Mucosa of gallbladder (tissue), 1 donor: ENCODE results near the gene CFAP46. TPM values are rescaled to one million over a fixed set of nuclear protein-coding genes. Genes with fewer than 3 reads are reported as not detected.

ENCODE experiments used
- DNase-seq: peaks from one replicate; pipeline ENCODE4 v3.0.0-alpha.2; 2020; ENCODE audit warnings: low spot score
- total RNA-seq: library from RNA; stranded (reverse); gene quantifications from one replicate; pipeline ENCODE4 v1.2.1, GENCODE V29; 2021
- donor health status: DM: no; HTN: no; CAD: no.

The CFAP46 gene
- total RNA-seq, 1 donor from 2014 or later: 1.0 TPM

DNA sequence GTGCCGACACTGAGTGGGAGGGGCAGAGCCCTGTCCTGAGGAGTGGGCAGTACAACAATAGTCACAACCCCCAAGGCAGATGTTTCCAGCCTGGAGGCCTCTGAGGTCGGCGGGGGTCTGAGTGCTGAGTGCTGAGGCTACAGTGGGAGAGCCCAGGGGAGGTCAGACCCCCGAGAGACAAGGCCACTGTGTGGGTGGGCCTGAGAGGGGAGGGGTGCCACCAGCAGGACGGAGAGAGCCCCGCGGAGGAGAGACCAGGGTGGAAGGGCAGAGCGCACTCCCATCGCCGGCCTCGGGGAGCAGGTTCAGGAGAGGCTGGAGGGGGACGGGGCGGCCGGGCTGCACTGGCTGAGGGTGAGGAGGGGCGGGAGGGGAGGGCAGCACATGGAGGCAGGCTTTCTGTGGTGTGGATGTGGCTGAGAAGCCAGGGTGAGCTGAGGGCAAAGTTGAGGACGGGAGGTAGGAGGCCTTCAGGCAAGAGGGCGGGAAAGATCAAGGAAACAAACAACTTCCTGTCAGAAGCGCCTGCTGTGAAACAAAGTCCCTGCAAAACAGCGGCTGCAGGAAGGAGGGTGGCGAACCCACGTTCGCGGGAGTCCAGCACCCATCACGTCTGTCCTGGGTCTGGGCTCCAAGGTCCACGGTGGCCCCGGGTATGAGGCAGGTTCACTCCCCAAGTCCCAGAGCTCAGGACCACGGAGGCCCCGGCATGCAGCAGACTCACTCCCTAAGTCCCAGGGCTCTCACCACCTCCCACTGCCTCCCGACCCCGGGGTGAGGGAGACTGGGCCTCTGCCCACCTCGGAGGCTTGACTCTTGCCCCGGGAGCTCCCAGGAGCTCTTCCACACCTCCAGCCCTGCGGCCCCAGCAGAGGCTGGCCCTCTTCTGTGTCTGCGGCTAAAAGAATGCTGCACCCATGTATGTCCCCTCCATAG lies 79.6 kb downstream of the CFAP46 start:
- DNase-seq: no peak

DNA sequence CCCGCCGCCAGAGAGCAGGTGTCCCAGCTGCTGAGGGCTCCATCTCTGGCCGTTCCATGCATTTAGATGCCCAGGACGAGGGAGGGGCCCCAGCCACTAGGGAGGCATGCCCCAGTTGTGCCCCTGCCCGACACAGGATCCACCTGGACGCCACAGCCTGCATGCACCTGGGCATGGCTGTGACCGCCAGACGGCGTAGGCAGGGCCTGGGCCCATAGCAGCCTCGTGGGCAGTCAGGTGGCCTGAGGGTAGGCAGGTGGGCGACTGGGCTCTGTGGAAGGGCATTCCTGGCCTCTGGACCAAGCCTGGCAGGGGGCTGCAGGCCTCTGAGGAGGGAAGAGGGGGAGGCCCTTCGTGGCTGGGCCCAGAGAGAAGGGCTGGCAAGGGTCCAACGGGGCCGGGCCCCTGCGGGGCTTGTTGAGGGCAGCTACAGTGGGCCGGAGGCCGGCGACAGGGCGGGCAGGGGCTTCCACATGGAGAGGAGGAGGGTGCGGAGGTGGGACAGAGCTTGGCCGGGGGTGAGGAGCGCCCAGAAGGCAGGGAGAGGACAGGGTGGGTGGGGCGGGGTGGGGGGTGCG lies 80.4 kb downstream of the CFAP46 start:
- no peak for DNase-seq

DNA sequence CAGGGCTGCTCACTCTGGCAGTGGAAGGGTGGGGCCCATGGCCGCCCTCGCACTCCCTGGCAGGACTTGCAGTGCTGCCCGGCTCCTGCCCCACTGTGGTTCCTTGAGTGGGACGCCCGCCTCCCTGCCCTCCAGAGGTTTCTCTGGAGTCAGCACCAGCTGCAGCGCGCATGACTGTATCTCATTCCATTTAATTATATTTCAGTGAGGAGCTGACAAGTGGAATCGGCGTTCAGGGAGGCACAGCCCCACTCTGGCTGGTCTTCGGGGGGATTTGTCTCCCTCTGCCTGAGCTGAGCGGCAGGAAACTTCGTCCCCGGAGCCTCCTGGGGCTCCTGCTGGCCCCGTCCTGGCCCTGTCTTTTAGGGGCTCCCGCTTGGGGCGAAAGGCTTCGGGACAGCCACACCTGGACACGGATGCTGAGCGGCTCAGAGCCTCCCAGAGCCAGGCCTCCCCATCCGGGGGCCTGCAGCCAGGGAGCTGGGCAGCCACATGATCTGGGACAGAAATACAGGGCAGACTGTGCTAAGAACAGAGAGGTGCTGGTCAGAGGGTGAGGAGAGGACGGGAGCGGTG lies 81.2 kb downstream of the CFAP46 start:
- DNase-seq: no peak

DNA sequence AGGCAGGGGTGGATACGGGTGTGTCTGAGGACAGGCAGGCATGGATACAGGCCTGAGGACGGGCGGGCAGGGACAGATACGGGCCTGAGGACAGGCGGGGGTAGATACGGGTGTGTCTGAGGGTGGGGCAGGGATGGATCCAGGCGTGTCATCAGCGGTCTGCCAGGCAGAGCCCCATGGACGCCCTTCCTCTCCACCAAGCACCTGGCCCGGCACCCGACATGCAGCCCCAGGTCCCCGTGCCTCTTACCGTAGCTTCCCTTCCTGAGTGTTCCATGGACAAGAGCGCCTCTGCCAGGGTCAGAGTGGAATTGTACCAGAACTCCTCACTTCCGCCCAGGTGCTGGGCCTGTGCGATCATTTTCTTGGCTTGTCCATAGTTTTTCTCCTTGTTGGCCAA lies 81.8 kb downstream of the CFAP46 start:
- DNase-seq: no peak

DNA sequence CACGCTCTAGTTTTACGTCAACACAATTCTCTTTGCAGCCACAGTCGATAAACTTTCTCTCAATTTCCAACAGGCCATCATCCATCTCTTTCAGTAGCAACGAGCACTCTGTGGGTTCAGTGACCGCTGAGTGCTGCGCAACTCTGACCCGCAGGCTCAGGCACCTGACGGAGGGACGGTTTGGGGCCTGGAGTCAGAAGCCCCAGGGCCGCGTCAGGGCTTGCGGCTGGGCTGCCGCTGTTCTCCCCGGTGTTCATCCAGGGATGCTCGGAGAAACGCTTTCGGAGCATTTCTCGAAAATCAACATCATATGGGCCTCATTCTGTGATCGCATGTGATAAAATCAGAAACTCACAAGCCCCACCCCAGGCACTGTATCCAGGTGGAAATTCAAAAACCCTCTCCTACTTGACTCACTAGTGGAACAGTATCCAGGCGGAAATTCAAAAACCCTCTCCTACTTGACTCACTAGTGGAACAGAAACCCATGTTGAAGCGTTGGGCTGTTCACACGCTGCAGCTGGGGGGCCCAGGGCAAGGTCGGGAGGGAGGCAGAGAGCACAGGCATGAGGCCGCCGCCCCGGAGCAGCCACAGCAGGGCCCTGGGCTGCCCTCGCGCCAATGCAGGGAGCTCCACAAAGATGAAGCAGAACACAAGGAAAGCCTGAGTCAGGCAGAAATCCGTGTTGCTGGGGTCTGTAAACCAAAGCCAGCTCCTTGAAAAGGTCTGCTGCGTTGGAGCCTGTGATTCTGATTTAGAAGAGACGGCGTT lies 83.1 kb downstream of the CFAP46 start:
- DNase-seq: no peak

DNA sequence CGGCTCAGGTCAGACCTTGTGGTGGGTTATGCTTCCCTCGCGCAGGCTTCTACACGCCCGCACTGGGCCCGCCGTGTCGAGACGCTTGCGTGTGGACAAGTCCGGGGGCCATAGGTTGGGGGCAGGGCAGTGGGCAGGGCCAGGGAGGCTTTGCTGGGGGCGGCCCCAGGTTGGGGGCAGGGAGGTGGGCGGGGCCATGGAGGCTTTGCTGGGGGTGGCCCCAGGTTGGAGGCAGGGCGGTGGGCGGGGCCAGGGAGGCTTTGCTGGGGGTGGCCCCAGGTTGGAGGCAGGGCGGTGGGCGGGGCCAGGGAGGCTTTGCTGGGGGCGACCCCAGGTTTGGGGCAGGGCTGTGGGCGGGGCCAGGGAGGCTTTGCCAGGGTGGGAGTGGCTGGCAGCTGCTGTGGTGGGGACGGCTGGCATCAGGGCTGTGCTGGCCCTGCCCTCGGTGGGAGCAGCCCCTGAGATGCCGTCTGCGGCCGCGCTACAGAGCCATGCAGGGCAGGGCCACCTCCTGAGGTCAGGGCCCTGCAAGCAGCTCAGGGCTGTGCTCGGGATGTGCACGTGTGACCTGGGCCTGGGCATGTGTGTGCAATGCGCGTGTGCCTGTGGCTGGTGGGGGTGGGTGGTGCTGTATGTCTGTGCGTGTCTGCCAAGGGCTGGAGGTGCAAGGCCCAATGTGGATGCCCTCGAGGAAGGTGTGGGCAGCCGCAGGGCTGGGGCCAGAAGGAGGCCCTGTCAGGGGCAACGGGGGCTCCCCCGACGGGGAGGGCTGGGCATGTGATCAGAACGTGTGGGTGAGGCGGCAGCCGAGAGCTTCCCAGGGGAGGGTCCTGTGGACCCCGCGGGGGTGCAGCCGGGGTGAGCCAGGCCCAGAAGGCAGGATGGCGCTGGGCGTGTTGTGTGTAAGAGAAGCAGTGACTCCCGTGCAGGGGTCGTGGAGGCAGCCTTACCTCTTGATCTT lies 84.0 kb downstream of the CFAP46 start:
- no peak for DNase-seq

DNA sequence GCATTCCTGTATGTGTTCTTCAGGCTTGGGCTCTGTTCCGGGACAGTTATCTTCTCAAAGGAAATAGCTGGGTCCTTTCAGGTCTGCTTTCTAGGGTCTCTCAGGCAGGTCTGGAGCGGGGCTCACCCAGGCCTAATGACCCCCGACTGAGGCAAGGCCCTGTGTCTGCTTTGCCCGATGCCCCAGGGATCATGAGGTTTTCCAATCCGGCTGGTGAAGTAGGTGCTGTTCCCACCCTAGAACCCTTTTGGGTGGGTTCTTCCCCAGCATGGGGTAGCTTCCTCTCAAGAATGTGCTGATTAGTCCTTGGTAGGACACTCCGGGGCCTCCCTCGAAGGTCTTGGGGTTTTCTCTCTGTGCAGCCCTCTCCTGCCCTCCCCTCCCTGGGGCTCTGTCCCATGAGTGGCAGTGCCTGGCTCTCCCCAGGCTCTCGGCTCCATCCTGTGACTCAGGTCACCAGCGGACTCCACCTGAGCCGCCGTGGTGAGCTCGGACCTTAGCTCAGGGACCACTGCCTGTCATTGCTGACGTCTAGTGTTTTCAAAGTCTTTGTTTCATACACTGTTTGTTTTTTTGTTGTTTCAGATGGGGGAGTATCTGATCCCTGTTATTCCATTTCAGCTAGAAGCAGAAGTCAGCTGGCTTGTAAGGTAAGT lies 85.4 kb downstream of the CFAP46 start:
- no peak for DNase-seq

DNA sequence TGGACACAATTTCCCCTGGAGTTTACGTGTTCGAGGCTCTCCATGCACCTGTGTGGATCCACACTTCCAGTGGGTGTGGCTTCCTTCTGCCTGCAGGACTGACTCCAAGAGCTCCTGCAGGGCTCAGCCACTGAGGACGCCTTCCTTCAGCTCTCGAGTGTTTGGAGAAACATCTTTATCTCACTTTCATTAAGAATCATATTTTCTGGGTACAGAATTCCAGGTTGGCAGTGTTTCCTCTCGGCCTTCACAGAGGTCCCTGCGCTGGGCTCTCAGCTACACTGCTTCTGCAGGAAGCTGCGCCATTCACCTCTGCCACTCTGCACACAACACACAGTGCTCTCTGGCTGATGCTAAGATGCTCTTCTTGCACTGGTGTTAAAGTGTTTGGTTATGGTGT lies 86.5 kb downstream of the CFAP46 start:
- no peak for DNase-seq

DNA sequence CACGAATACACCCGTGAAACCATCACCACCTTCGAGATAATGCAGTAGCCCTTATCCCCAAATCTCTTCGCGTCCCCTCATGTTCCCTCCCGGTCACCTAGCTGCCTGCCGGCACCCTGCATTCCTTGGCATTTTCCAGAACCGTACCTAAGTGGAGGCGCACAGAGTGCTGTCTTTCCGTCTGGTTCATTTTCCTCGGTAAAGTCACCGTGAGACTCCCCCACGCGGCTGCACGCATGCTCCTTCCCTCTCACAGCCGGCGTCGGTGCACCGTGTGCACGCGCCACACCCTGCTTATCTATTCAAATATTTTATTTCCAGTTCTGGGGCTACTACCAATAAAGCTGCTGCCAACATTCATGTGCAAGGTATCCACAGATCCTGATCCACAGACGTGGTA lies 90.9 kb downstream of the CFAP46 start:
- no peak for DNase-seq

DNA sequence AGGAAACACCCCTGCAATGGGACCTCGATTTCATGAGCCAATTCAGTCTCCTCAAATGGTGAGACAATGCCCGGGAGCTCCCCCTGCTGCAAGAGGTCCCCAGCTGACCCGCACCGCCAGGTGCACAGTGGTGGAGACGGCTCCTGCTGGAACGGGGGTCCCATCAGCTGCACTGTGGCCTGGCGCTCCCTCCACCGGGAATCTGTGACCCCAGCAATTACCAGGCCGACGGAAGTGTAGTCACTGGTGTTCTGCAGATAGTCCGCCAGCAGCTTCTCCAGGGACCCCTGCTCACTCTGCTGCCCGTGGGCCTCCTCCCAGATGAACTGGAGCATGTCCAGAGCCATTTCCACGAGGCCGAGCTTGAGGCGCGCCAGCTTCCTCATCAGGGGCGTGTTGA lies 91.5 kb downstream of the CFAP46 start:
- no peak for DNase-seq

DNA sequence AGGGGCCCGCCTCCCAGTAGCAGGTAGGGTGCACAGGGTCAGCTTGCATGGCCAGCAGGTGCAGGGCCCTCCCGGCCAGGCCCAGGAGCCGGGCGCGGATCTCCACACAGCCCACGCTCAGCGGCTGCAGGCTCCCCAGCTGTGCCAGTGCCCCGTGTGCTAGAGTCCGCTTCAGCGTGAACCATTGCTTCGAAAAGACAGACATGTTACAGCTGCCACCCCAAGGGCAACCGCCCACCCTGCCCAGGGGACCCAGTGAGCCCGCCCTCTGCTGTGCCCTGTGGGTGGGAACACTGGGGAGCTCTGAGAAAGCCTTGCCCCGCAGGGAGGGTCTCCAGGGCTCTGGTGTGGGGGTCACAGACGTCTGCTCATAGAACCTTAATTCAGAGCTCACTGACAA lies 92.1 kb downstream of the CFAP46 start:
- no peak for DNase-seq

DNA sequence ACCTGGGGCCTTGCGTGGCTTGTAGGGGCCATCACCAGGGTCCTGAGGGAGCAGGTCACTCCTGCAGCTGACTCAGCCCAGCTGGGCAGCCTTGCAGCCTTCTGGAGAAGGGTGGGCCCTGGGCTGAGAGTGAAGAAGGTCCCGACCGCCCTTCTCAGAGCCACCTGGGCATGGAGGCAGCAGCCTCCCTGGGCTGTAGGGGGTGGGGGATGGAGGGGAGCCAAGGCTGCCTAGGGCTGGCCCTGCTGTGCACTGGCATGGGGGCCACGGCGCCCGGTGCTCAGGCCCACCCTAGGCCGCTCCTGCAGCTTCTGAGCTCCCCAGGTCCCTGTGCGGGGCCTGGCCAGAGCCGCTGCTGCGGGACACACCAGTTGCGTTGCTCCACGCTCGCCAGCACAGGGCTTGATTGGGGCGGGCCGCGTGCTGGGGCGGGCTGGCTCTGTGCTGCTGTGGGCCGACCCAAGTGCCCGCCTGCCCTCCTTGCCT lies 92.8 kb downstream of the CFAP46 start:
- no peak for DNase-seq

DNA sequence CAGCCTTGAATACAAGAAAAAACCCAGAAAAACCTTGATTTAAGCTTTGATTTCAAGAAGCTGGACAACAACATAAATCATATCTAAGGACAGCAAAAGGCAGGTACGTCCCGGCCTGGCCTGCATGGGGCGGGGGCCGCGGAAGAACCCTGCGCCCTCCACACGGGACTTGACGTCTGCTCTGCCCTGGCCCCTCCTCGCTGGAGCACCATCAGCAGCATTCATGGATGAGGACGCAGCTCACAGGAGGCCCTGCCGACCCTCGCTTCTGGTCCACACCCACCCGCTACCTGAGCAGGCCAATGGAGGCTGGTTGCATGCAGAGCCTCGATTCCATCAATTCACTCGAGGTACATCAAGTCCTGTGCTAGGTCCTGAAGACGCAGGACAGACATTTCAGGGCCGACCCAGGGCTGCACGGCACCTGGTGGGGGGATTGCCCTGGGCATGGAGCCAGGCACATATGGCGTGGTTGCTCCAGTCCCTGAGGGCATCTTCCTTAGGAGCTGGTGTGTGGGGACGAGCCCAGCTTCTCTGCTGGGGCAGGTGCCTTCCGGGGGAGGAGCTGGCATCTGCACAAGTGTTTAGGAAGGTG lies 93.3 kb downstream of the CFAP46 start:
- DNase-seq: no peak

DNA sequence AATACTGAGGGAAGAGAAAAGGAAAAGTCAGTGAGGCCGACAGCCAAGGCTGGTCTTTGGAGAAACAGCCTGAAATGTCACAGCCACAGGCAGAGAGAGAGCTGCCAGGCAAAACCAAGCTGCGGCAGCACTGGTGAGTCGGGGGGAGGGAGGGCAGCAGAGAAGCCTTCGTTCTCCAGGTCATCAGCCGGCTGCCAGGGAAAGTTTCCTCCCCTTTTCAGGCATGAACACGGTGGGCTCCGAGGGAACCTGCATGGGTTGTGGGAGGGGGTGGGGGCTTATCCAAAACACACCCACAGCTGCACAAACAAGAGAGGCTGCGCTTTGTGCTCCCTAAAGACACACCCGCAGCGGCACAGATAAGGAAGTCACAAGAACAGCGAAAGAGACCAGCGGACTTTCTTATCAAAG lies 94.1 kb downstream of the CFAP46 start:
- DNase-seq: no peak

DNA sequence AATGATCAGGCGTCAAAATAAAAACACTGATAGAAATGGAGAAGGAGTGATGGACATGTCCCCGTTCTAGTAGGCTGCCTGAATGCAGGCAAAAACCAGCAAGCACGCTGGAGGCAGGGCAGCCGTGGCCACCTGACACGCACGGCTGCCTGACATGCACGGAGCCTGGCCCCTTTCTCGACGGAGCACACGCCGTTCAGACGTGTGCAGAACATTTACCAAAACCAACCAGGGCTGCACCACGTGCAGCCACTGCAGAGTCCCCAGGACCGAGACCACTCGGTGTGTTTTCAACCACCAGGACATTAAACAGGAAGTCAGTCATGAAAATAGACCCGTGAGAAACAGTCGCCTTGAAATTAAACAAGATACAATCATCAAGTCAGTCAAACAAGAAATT lies 94.5 kb downstream of the CFAP46 start:
- DNase-seq: no peak

DNA sequence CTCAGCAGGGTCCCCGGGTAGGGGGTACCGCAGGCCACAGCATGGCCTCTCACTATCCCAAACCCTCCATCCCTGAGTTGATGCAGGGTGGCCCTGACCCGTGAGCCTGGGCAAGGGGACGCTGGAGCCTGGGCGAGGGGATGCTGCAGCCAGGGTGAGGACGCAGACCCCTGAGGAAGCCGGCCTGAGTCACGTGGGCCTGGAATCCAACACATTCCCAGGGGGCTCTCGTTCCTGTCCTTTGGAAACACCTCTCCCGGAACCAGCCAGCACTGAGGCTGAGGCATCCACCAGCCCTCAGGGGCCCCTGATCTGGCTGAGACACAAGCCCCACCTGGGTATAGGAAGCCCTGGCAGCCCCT lies 95.0 kb downstream of the CFAP46 start:
- DNase-seq: no peak

DNA sequence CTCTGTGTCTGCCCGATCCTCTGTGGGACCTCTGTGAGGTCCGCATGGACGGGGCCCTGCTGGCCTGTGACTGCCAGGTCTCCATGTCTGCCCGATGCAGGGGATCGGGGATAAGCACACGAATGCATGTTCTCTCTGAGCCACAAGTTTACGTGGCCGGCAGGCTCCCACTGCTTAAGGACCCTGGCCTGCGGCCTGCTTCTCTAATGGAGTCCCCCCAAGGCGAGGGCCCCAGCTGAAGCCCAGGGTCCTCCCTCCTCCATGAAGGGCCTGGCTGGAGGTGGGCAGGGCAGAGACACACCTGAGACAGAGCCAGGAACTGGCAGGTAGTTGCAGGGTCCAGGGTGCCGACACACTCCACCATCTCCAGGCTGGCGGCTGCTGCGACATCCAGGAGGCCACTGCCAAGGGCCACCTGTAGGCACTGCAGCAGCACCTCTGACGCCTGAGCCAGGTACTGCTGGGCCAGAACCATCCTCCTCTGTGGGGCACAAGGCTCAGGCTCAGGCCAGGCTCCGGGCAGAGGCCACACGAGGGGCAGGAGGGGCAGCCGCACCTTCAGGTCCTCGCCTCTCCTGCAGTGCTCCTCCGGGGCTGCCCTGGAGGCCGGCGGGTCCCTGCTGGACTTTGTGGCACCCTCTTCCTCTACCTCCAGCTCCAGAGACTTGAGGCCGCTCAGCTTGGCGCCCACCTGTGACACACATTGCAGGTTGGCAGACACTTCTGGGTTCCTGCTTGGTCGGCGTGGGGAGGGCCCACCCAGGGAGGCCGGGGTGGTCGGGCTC lies 95.5 kb downstream of the CFAP46 start:
- no peak for DNase-seq

DNA sequence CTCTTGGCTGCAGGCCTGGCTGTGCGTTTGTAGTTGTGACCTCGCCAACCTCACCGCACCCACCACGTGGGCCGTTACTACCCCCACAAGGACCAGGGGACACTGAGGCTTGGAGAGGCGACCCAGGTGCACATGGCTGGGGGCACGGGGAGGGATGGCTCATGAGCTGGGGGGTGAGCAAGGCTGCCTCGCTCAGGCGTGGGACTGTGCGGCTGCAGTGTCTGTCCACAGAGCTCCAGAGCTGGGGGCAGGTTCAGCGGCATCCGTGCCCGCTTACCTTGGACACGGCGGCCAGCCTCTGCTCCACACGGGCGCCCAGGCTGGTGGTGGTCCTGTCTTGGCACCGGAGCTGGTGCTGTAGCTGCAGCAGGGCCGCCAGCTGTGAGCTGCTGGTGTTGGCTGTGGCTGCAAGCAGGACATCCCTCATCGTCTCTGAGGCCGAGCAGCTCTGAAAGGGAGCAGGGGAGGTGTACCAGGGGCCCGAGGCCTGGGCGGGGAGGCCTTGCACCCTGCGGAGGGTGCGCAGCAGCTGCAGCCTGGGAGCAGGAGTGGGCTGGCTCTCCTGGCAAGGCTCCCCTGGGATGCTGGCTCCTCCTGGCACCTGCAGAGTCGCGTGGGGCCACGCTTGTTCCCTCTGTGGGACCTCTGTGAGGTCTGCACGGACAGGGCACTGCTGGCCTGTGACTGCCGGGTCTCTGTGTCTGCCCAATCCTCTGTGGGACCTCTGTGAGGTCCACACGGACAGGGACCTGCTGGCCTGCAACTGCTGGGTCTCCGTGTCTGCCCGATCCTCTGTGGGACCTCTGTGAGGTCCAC lies 96.4 kb downstream of the CFAP46 start:
- DNase-seq: no peak
